B cell (primary cell): ENCODE results near the gene ASCC2. TPM values are rescaled to one million over a fixed set of nuclear protein-coding genes. Genes with fewer than 3 reads are reported as not detected.

ENCODE experiments used
- ATAC-seq: fragments of 200-7000 bp; cut with Tn5 transposase; one replicate; pipeline ENCODE4 v1.10.0; 2021; ENCODE audit warnings: low read depth, mild to moderate bottlenecking, moderate number of reproducible peaks, moderate library complexity
- CTCF ChIA-PET: fragments of 350-600 bp; sonication (Branson Sonifier 250); formaldehyde crosslinking; loops from one replicate; lab custom pipeline; 2021; ENCODE audit warnings: antibody characterized with exemption, inconsistent platforms; lab: Charles Lee
- POLR2A ChIA-PET: fragments of 350-600 bp; sonication (Branson Sonifier 250); formaldehyde crosslinking; loops from one replicate; lab custom pipeline; 2021; ENCODE audit warnings: antibody characterized with exemption; lab: Charles Lee
- DNase-seq: peaks from one replicate; pipeline ENCODE4 v3.0.0; 2013
- H2AFZ ChIP-seq: 2 replicates; pipeline ENCODE4 v1.6.1; 2012; ENCODE audit warnings: mild to moderate bottlenecking, low read depth, low read length; ENCODE audit not compliant: insufficient read depth, poor library complexity, severe bottlenecking
- H3K27ac ChIP-seq, 2 donors: 1 replicate in 1 of 2; 2 replicates in 1 of 2; pipeline ENCODE4 v1.5.1; 2012 to 2013; ENCODE audit warnings: low read length in 2 of 2, mild to moderate bottlenecking in 2 of 2, moderate library complexity in 1 of 2
- H3K27me3 ChIP-seq, 4 experiments: fragments of 200-600 bp in 1 of 4; sonication (generic) in 1 of 4; replicated peaks in 1 of 4; 1 replicate in 2 of 4; 2 replicates in 2 of 4; pipeline versions ENCODE4 v1.6.1 to v1.7.0; 2013 to 2016; ENCODE audit warnings: low read length in 3 of 4, mild to moderate bottlenecking in 2 of 4, mixed read lengths in 1 of 4, moderate library complexity in 1 of 4; ENCODE audit not compliant: insufficient read depth in 4 of 4, control insufficient read depth in 3 of 4; ENCODE audit errors: control extremely low read depth in 1 of 4
- H3K36me3 ChIP-seq, 2 experiments: replicated peaks in 1 of 2; 1 replicate in 1 of 2; 2 replicates in 1 of 2; pipeline versions ENCODE4 v1.6.1 to v1.7.1; 2013; ENCODE audit warnings: low read length in 1 of 2; ENCODE audit not compliant: insufficient read depth in 2 of 2, control insufficient read depth in 1 of 2; ENCODE audit errors: control extremely low read depth in 1 of 2, extremely low read depth in 1 of 2
- H3K4me1 ChIP-seq, 2 donors: fragments of 200-600 bp in 1 of 2; sonication (generic) in 1 of 2; 1 replicate in 1 of 2; 2 replicates in 1 of 2; pipeline versions ENCODE4 v1.5.1 to v1.6.1; 2013 to 2017; ENCODE audit warnings: low read length in 2 of 2; ENCODE audit not compliant: control insufficient read depth in 2 of 2, insufficient read depth in 2 of 2
- H3K4me2 ChIP-seq: replicated peaks from 2 replicates; pipeline ENCODE3; 2012; ENCODE audit warnings: mild to moderate bottlenecking, low read depth, low read length; ENCODE audit not compliant: poor library complexity, severe bottlenecking
- H3K4me3 ChIP-seq, 5 experiments: fragments of 200-600 bp in 1 of 5; sonication (generic) in 1 of 5; 1 replicate in 3 of 5; 2 replicates in 2 of 5; pipeline versions ENCODE4 v1.5.1 to v1.7.0; 2011 to 2016; ENCODE audit warnings: low read length in 4 of 5, mild to moderate bottlenecking in 4 of 5, low read depth in 2 of 5, control low read depth in 1 of 5, moderate library complexity in 1 of 5; ENCODE audit not compliant: insufficient read depth in 1 of 5; ENCODE audit errors: control extremely low read depth in 1 of 5, extremely low read depth in 1 of 5
- H3K79me2 ChIP-seq: fragments of 200-600 bp; sonication (generic); one replicate; pipeline ENCODE4 v1.6.0; 2016; ENCODE audit warnings: low read length; ENCODE audit not compliant: control insufficient read depth, insufficient read depth
- H3K9ac ChIP-seq: fragments of 200-600 bp; sonication (generic); 2 replicates; pipeline ENCODE4 v1.6.1; 2017; ENCODE audit warnings: mild to moderate bottlenecking, low read length, moderate library complexity
- H3K9me3 ChIP-seq, 3 donors: one replicate each; pipeline versions ENCODE4 v1.6.1 to v1.7.1; 2013; ENCODE audit warnings: low read length in 2 of 3; ENCODE audit not compliant: control insufficient read depth in 2 of 3, insufficient read depth in 1 of 3; ENCODE audit errors: control extremely low read depth in 1 of 3
- H4K20me1 ChIP-seq: 2 replicates; pipeline ENCODE4 v1.6.0; 2012; ENCODE audit warnings: mild to moderate bottlenecking, low read length; ENCODE audit not compliant: insufficient read depth, control insufficient read depth, poor library complexity, severe bottlenecking
- H3K27ac Mint-ChIP-seq: one replicate; pipeline ENCODE4 v1.8.0; 2021; ENCODE audit warnings: mixed read lengths
- H3K27me3 Mint-ChIP-seq: one replicate; pipeline ENCODE4 v1.8.0; 2021; ENCODE audit warnings: mixed read lengths
- H3K4me1 Mint-ChIP-seq: one replicate; pipeline ENCODE4 v1.8.0; 2021; ENCODE audit warnings: mixed read lengths
- H3K4me3 Mint-ChIP-seq: one replicate; pipeline ENCODE4 v1.8.0; 2021; ENCODE audit warnings: mixed read lengths
- H3K9me3 Mint-ChIP-seq: one replicate; pipeline ENCODE4 v1.8.0; 2022; ENCODE audit warnings: mixed read lengths; ENCODE audit not compliant: insufficient read depth
- CTCF ChIP-seq: fragments of 200-600 bp; IDR thresholded peaks from one replicate; pipeline ENCODE4 v1.8.0; 2022; ENCODE audit warnings: antibody characterized with exemption, mild to moderate bottlenecking
- EZH2 ChIP-seq: IDR thresholded peaks from 2 replicates; pipeline ENCODE4 v1.6.1; 2012; ENCODE audit warnings: borderline replicate concordance, low read depth, mild to moderate bottlenecking, moderate library complexity, low read length; ENCODE audit not compliant: insufficient read depth, poor library complexity, severe bottlenecking
- WGBS: methylation state at CpG from one replicate; pipeline ENCODE4 v1.1.5; 2013; ENCODE audit warnings: missing lambda C conversion rate; ENCODE audit not compliant: insufficient coverage; 5-methylcytosine and 5-hydroxymethylcytosine counted together
- intact Hi-C: fragments of 100-400 bp; cut with micrococcal nuclease; formaldehyde crosslinking; loops from one replicate; pipeline ENCODE4 v1.10.0; 2022
- polyA plus RNA-seq: library from polyadenylated mRNA; depleted of rRNA; stranded (reverse); fragments of >200 nt; gene quantifications from 2 replicates; pipeline ENCODE4 v1.2.3, GENCODE V29; 2012
- total RNA-seq, 2 donors: library from RNA; stranded (reverse); fragments of 120-200 nt in 1 of 2; gene quantifications; 1 replicate in 1 of 2; 2 replicates in 1 of 2; pipeline versions ENCODE4 v1.2.3 to v1.2.4, GENCODE V29; 2013 to 2022

Gene ASCC2
- total and polyA plus RNA-seq, 2 donors (not counting 1 experiment from before 2014, with no cell fraction given), result 81.1 to 84.0 TPM

GRCh38 chr22:29872989-29873388 is 34.9 kb upstream of the ASCC2 start:
- H3K27me3 ChIP-seq, result no peaks in the 10 kb centered on the region
- H3K4me2 ChIP-seq, result no peak overlapping the region
- no peak overlapping the region for H2AFZ ChIP-seq
- Mint-ChIP-seq H3K27ac (no peak overlapping the region), H3K9me3 (no peaks in the 10 kb centered on the region), H3K4me1 (no peaks in the 10 kb centered on the region), H3K27me3 (peaks cover 11% of the 10 kb centered on the region), H3K4me3 (no peak overlapping the region)
- no peak for TF ChIP-seq CTCF
- no peak for TF ChIP-seq EZH2
- H3K9me3 ChIP-seq, result no peaks in the 10 kb centered on the region
- H3K4me3 ChIP-seq, result no peak overlapping the region
- CTCF ChIA-PET, result no interaction called here
- intact Hi-C loops, result no loop called here
- POLR2A ChIA-PET, result no interaction called here
- WGBS, result 57% methylated on average over 3 of the region's 5 CpGs
- H4K20me1 ChIP-seq, result no peaks in the 10 kb centered on the region
- H3K36me3 ChIP-seq, result no peaks in the 10 kb centered on the region
- no peak overlapping the region for H3K27ac ChIP-seq
- H3K79me2 ChIP-seq, result no peaks in the 10 kb centered on the region
- DNase-seq, result no peak
- no peaks in the 10 kb centered on the region for H3K4me1 ChIP-seq
- no peak overlapping the region for H3K9ac ChIP-seq
- no peak for ATAC-seq

GRCh38 chr22:29872144-29872893 is 34.2 kb upstream of the ASCC2 start:
- H3K9ac ChIP-seq, result no peak overlapping the region
- Mint-ChIP-seq H3K9me3 (no peaks in the 10 kb centered on the region), H3K4me1 (no peaks in the 10 kb centered on the region), H3K27me3 (peaks cover 8% of the 10 kb centered on the region), H3K4me3 (no peak overlapping the region), H3K27ac (no peak overlapping the region)
- no peaks in the 10 kb centered on the region for H3K4me1 ChIP-seq
- WGBS, result 100% methylated on average over 3 of the region's 3 CpGs
- no peak for ATAC-seq
- ChIA-PET POLR2A (no interaction called here), CTCF (no interaction called here)
- DNase-seq, result no peak
- H3K4me2 ChIP-seq, result no peak overlapping the region
- intact Hi-C loops, result no loop called here
- no peak overlapping the region for H3K4me3 ChIP-seq
- no peak for TF ChIP-seq CTCF
- no peak for TF ChIP-seq EZH2
- H3K27ac ChIP-seq, result no peak overlapping the region
- H2AFZ ChIP-seq, result no peak overlapping the region
- H3K36me3 ChIP-seq, result no peaks in the 10 kb centered on the region
- no peaks in the 10 kb centered on the region for H3K27me3 ChIP-seq
- no peaks in the 10 kb centered on the region for H3K9me3 ChIP-seq
- no peaks in the 10 kb centered on the region for H3K79me2 ChIP-seq
- H4K20me1 ChIP-seq, result no peaks in the 10 kb centered on the region
